ENCODE results near the gene CNTNAP5. TPM values are rescaled to one million over a fixed set of nuclear protein-coding genes. Genes with fewer than 3 reads are reported as not detected.

The CNTNAP5 gene
- total and polyA plus RNA-seq, 2 of the 8 experiments (the other 6 are each of a cell fraction or from before 2014, with no cell fraction given): 0.11 to 0.76 TPM

- H3K56ac ChIP-seq (replicated peaks; ENCODE audit: insufficient read length, low read depth, low read length): no peak overlapping the region
- TF ChIP-seq TAF7 (optimal IDR thresholded peaks at IDR 0.05; ENCODE audit: borderline replicate concordance, low read depth, low read length) (no peak), GTF2F1 (IDR thresholded peaks at IDR 0.05; ENCODE audit: borderline replicate concordance, low read depth, low read length) (no peak), FOSL1 (IDR thresholded peaks at IDR 0.05; ENCODE audit: insufficient read depth, low read depth, low read length) (no peak), GABPA (IDR thresholded peaks at IDR 0.05; ENCODE audit: borderline replicate concordance, insufficient read depth, low read length) (no peak), JUND (IDR thresholded peaks at IDR 0.05; ENCODE audit: low read length) (no peak), SIN3A (conservative IDR thresholded peaks at IDR 0.05 in 1 of 2, IDR thresholded peaks at IDR 0.05 in 1 of 2; ENCODE audit: low read depth in 1 of 2, low read length in 2 of 2) (no peak), ZNF274 (IDR thresholded peaks at IDR 0.05; ENCODE audit: borderline replicate concordance, extremely low read depth, low read length) (no peak), PHF8 (conservative IDR thresholded peaks at IDR 0.05; ENCODE audit: low read depth, low read length) (no peak), SP1 (IDR thresholded peaks at IDR 0.05; ENCODE audit: low read depth, low read length) (no peak), EP300 (IDR thresholded peaks at IDR 0.05; ENCODE audit: borderline replicate concordance in 1 of 2, low read depth in 2 of 2, low read length in 2 of 2) (no peak), CBX5 (IDR thresholded peaks at IDR 0.05; ENCODE audit: low read depth, low read length) (no peak)
Observed at GRCh38 chr2:124035001-124035400, 9.9 kb downstream of the CNTNAP5 start.

More at GRCh38 chr2:124035001-124035400, 9.9 kb downstream of the CNTNAP5 start:
- Histone ChIP-seq H2BK20ac (ENCODE audit: low read length) (no peak overlapping the region), H3K9ac (replicated peaks in 1 of 4; ENCODE audit: extremely low read depth in 1 of 4, low read depth in 3 of 4, low read length in 3 of 4) (no peak overlapping the region), H3K79me1 (ENCODE audit: low read depth, low read length) (no peaks in the 10 kb centered on the region), H2AFZ (ENCODE audit: low read length) (no peak overlapping the region), H2BK120ac (replicated peaks; ENCODE audit: low read depth, low read length) (no peak overlapping the region), H2BK12ac (ENCODE audit: low read depth, low read length) (no peak overlapping the region), H4K91ac (replicated peaks; ENCODE audit: insufficient read length, low read length) (no peak overlapping the region), H3K27me3 (replicated peaks in 1 of 4; ENCODE audit: control insufficient read depth in 3 of 4, extremely low read depth in 1 of 4, insufficient read depth in 3 of 4, low read length in 3 of 4) (no peaks in the 10 kb centered on the region), H3K18ac (ENCODE audit: extremely low read depth, low read length) (no peak overlapping the region), H3K9me3 (ENCODE audit: insufficient read depth in 2 of 2, low read depth in 1 of 2, low read length in 1 of 2) (no peaks in the 10 kb centered on the region), H3K4me1 (replicated peaks in 1 of 4; ENCODE audit: control insufficient read depth in 3 of 4, insufficient read depth in 4 of 4, low read length in 3 of 4) (peaks cover 0 to 9% (median 3%) of the 10 kb centered on the region in 4 experiments; a peak in 5 of 7 replicates), H3K36me3 (ENCODE audit: control insufficient read depth in 2 of 4, insufficient read depth in 4 of 4, low read length in 3 of 4) (no peaks in the 10 kb centered on the region), H2BK15ac (ENCODE audit: low read length) (no peak overlapping the region), H2AK5ac (ENCODE audit: low read depth, low read length) (no peak overlapping the region), H3K14ac (ENCODE audit: insufficient read length) (no peak overlapping the region), H3K27ac (ENCODE audit: low read depth, low read length) (no peak overlapping the region), H3K79me2 (ENCODE audit: control insufficient read depth in 1 of 2, insufficient read depth in 2 of 2, low read length in 2 of 2) (no peaks in the 10 kb centered on the region), H3K4ac (replicated peaks; ENCODE audit: insufficient read length, low read depth, low read length) (no peak overlapping the region), H3K23ac (ENCODE audit: insufficient read length) (no peak overlapping the region), H2BK5ac (ENCODE audit: low read depth, low read length) (no peak overlapping the region), H4K8ac (ENCODE audit: extremely low read depth, insufficient read depth, low read length) (no peak overlapping the region), H3K4me2 (ENCODE audit: insufficient read depth in 1 of 2, low read depth in 2 of 2, low read length in 2 of 2) (no peak overlapping the region), H4K20me1 (replicated peaks in 1 of 2; ENCODE audit: control insufficient read depth in 1 of 2, insufficient read depth in 2 of 2, low read length in 2 of 2) (no peaks in the 10 kb centered on the region), H3K4me3 (ENCODE audit: extremely low read depth in 1 of 4, insufficient read depth in 2 of 4, low read depth in 3 of 4, low read length in 4 of 4) (no peak overlapping the region), H3K23me2 (ENCODE audit: low read depth, low read length) (no peaks in the 10 kb centered on the region), H4K5ac (ENCODE audit: insufficient read length, low read depth, low read length) (no peak overlapping the region)
- CTCF ChIA-PET (ENCODE audit: partially characterized antibody): interaction anchor here (1.0 kb wide), 1 partner anchor 9 kb away, joined by 5 read pairs; no protein-coding TSS in a partner anchor
- DNase-seq (ENCODE audit: low read depth in 1 of 2, low spot score in 2 of 2) (no peak), FAIRE-seq (no peak)
- 93% methylated on average over 1 of the region's 1 CpG; no CpG with 5 or more reads in 1 of the 2 experiments for WGBS, 2 experiments (ENCODE audit: extremely low coverage in 1 of 2, insufficient coverage in 1 of 2, insufficient read length in 1 of 2, insufficient replicate concordance in 2 of 2, low coverage in 1 of 2, low lambda C conversion rate in 2 of 2, missing lambda C conversion rate in 1 of 2)
- POLR2A ChIA-PET (ENCODE audit: partially characterized antibody): no interaction called here

All from H1 (cell line).